Mammary epithelial cell (primary cell): ENCODE data around the gene TMEM271.

Experiments
- CTCF ChIP-seq, 2 donors: IDR thresholded peaks in 1 of 2; conservative IDR thresholded peaks in 1 of 2; 2 replicates each; pipeline ENCODE4 v1.5.1; 2011 to 2012; ENCODE audit warnings: inconsistent platforms in 2 of 2, low read length in 2 of 2, mild to moderate bottlenecking in 2 of 2, control low read depth in 1 of 2, low read depth in 1 of 2; ENCODE audit not compliant: insufficient read depth in 1 of 2; ENCODE audit errors: extremely low read depth in 1 of 2
- EZH2 ChIP-seq: IDR thresholded peaks from 2 replicates; pipeline ENCODE4 v1.6.1; 2012; ENCODE audit warnings: low read length, inconsistent platforms, borderline replicate concordance

DNA sequence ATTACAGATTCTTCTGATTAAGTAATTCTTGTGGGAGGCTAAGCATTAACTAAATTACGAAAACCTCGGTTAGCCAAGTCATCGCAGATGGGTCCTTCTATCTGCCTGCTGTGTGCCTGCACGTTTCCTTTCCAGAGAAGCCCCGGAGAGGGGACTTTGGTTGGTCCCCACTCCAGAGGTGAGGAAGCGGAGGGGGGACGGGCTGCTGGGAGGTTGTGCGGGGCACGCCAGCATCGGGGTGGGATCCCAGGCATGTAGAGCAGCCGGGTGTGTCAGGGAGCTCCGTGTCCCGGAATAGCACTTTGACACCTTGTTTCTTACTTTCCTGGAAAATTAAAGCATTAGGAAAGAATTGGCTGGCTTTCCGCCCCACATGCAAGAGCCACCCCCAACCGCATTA lies 50.4 kb downstream of the TMEM271 start:
- no peak for TF ChIP-seq CTCF (conservative IDR thresholded peaks at IDR 0.05 in 1 of 2, IDR thresholded peaks at IDR 0.05 in 1 of 2; ENCODE audit: extremely low read depth in 1 of 2, insufficient read depth in 1 of 2, low read depth in 1 of 2, low read length in 2 of 2)
- no peak for TF ChIP-seq EZH2
